BJ (cell line): Measurements from ENCODE around the gene GABBR2. TPM values are rescaled to one million over a fixed set of nuclear protein-coding genes. Genes with fewer than 3 reads are reported as not detected.

Experiments used
- CTCF ChIA-PET: fragments of 350-600 bp; formaldehyde crosslinking; extraction: SDS; loops from one replicate; lab custom pipeline; 2021; ENCODE audit warnings: antibody characterized with exemption, inconsistent platforms; lab: Yijun Ruan, JAX
- POLR2A ChIA-PET: fragments of 300-600 bp; sonication (Branson Sonifier 250); formaldehyde crosslinking; extraction: SDS; loops from one replicate; lab custom pipeline; 2021; ENCODE audit warnings: antibody characterized with exemption; lab: Charles Lee
- DNase-seq: peaks from one replicate; pipeline ENCODE4 v3.0.0-alpha.2; 2011; ENCODE audit warnings: low read depth
- H3K27me3 ChIP-seq: 2 replicates; pipeline ENCODE4 v1.6.0; 2011; ENCODE audit warnings: low read length; ENCODE audit not compliant: control insufficient read depth, insufficient read depth
- H3K36me3 ChIP-seq: 2 replicates; pipeline ENCODE4 v1.5.1; 2011; ENCODE audit warnings: low read length; ENCODE audit not compliant: control insufficient read depth, insufficient read depth
- H3K4me3 ChIP-seq: 2 replicates; pipeline ENCODE4 v1.5.1; 2011; ENCODE audit warnings: low read depth, mild to moderate bottlenecking, control low read depth, low read length
- CTCF ChIP-seq: IDR thresholded peaks from 2 replicates; pipeline ENCODE4 v1.5.1; 2011; ENCODE audit warnings: low read depth, mild to moderate bottlenecking, control low read depth, inconsistent platforms, low read length, moderate library complexity; ENCODE audit not compliant: insufficient read depth
- polyA plus RNA-seq: library from polyadenylated mRNA; depleted of rRNA; stranded (reverse); fragments of >200 nt; gene quantifications from 2 replicates; pipeline ENCODE4 v1.2.3, GENCODE V29; 2011

GABBR2 gene
- polyA plus RNA-seq, 1 experiment: 1.6 TPM

DNA sequence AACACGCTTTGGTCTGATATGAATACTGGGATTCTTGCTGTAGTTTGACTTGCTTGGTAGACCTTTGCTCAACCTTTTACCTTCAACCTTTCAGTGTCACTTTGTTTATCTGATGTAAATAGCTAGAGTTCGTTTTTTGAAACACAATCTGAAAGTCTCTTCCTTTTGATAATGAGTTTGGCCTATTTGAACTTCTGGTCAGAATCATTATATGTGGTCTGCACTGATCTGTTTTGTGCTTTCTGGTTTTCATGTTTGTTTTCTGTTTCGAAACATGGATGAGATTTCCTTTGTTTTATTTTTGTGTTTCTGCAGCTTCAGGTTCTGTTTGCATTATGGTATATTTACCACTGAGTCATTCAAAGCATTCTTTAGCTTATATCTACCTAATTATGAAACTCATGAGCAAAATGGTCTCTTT is 217.5 kb downstream of the GABBR2 start:
- POLR2A ChIA-PET: no interaction called here
- Histone ChIP-seq H3K27me3 (no peaks in the 10 kb centered on the region), H3K36me3 (no peaks in the 10 kb centered on the region), H3K4me3 (no peak overlapping the region)
- no peak for TF ChIP-seq CTCF
- CTCF ChIA-PET: interaction anchor here (2.2 kb wide), 1 partner anchor 11 kb away, joined by 6 read pairs; no protein-coding TSS in a partner anchor
- no peak for DNase-seq

DNA sequence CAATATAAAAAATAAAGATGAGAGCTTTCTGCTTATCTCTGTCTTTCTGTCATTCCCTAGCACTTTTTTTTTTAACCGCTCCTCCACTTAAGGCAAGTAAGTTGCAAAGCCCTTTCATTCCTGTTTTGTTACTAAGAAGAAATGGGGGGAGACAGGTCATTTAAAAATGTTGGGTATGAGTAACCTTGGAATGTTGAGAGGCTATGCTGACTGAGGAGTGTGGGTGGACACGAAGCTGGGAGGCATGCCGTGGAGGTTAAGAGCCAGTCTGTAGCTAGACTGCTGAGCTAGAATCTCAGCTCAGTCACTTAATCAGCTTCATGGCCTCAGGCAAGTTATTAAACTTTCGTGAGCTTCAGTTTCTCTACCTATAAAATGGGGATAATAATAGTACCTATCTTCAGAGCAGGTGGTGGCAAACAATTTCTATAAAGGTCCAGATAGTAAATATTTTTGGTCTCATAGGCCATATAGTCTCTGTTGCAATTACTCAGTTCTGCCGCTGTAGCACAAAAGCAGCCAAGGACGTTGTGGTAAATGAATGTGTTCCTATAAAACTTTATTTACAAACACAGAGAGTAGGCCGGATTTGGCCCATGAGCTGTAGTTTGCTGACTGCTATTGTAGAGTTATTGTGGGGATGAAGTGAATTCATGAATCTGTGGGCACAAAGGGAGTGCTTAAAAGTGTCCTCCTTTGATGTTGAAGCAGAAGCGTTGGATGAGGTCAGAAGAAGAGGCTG is 220.0 kb downstream of the GABBR2 start:
- TF ChIP-seq CTCF: peak; percentile 9; the same call in 1 of the 2 replicates
- no peak overlapping the region for H3K4me3 ChIP-seq
- CTCF ChIA-PET: interaction anchor here (0.6 to 1.9 kb wide), 3 partner anchors 10 to 73 kb away, joined by 3 to 7 read pairs (median 6); no protein-coding TSS in a partner anchor
- DNase-seq: peak; percentile 97
- H3K27me3 ChIP-seq: no peaks in the 10 kb centered on the region
- H3K36me3 ChIP-seq: no peaks in the 10 kb centered on the region
- POLR2A ChIA-PET: interaction anchor here (0.7 to 0.9 kb wide), 2 partner anchors 14 kb away, joined by 5 to 6 read pairs; no protein-coding TSS in a partner anchor

GRCh38 chr9:98485706-98486105 is 223.0 kb downstream of the GABBR2 start:
- ChIA-PET CTCF (interaction anchor here (0.6 to 1.8 kb wide), 4 partner anchors 11 to 53 kb away, joined by 3 to 4 read pairs (median 4); no protein-coding TSS in a partner anchor), POLR2A (interaction anchor here (0.6 kb wide), 1 partner anchor 502 kb away, joined by 4 read pairs; the partner anchor contains the start of gene ANP32B)
- DNase-seq: no peak
- Histone ChIP-seq H3K27me3 (no peaks in the 10 kb centered on the region), H3K36me3 (no peaks in the 10 kb centered on the region), H3K4me3 (no peak overlapping the region)
- no peak for TF ChIP-seq CTCF

- no peak overlapping the region for H3K4me3 ChIP-seq
- no peak for DNase-seq
- H3K27me3 ChIP-seq: no peaks in the 10 kb centered on the region
- POLR2A ChIA-PET: no interaction called here
- H3K36me3 ChIP-seq: no peaks in the 10 kb centered on the region
- TF ChIP-seq CTCF: peak; percentile 39
- CTCF ChIA-PET: interaction anchor here (1.0 to 3.0 kb wide), 5 partner anchors 39 to 291 kb away, joined by 3 to 16 read pairs (median 4); no protein-coding TSS in a partner anchor
These were observed 224.6 kb downstream of the GABBR2 start for GRCh38 chr9:98484162-98484561.

DNA sequence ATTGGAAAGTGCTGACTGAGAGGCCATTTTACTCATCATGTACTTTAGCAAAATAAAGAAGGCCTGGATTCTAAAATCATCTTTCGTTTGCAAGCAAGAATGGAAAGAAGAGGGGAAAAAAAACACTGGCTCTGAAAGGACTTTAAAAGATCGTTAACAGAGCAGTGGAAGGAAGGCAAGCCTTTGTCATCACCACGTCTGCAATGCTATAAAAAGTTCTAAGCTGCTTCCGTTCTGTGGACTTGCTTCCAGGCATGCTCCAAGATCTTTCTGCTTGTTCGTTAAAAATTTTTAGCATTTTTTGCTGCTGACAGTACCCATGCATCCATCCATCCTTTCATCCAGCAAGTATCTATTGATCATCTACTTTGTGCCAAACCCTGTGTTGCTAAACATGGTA is 226.5 kb downstream of the GABBR2 start:
- ChIA-PET CTCF (interaction anchor here (1.1 to 3.0 kb wide), 3 partner anchors 40 to 293 kb away, joined by 3 to 16 read pairs (median 3); no protein-coding TSS in a partner anchor), POLR2A (no interaction called here)
- no peak overlapping the region for H3K4me3 ChIP-seq
- H3K36me3 ChIP-seq: no peaks in the 10 kb centered on the region
- TF ChIP-seq CTCF: no peak
- no peaks in the 10 kb centered on the region for H3K27me3 ChIP-seq
- peak; percentile 59 for DNase-seq
